ENCODE results near the gene NDUFC1. TPM values are rescaled to one million over a fixed set of nuclear protein-coding genes. Genes with fewer than 3 reads are reported as not detected.
"Not testable (repeated sequence)": the region's sequence is repeated elsewhere in the genome, so short reads cannot be mapped to it uniquely, and the experiment has no call there.

NDUFC1 gene
- total RNA-seq, 2 experiments from 2014 or later, result 56.2 to 60.6 TPM

DNA sequence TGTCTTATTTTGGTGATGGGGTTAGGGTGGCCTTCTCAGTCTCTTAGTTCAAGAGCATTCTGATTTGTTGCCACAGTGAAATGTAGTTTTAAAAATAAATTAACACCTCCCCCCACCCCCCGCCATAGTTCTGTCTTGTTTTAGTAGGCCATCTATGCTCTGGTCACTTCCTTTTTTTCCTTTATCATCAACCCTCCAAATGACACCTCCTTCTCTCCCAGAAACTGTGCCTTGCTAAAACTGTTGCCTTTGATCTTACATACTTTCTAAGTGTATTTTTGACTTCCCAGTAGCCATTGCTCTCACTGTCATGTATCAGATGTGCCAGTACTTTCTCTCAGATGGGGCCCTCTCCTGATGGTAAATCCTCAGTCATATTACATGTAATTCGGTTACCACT is 14.5 kb upstream of the NDUFC1 start:
- H3K9me3 Mint-ChIP-seq, result peaks cover 2% of the 10 kb centered on the region
- ChIA-PET POLR2A (interaction anchor here (0.5 kb wide), 1 partner anchor 238 kb away, joined by 3 read pairs; no protein-coding TSS in a partner anchor), CTCF (no interaction called here)
- H3K27ac Mint-ChIP-seq, result no peak overlapping the region
- peaks cover 56% of the 10 kb centered on the region for H3K36me3 Mint-ChIP-seq (ENCODE audit: low read depth)
- DNase-seq, result no peak
- intact Hi-C loops (cut with micrococcal nuclease), result no loop called here
- TF ChIP-seq, protein P1, sequence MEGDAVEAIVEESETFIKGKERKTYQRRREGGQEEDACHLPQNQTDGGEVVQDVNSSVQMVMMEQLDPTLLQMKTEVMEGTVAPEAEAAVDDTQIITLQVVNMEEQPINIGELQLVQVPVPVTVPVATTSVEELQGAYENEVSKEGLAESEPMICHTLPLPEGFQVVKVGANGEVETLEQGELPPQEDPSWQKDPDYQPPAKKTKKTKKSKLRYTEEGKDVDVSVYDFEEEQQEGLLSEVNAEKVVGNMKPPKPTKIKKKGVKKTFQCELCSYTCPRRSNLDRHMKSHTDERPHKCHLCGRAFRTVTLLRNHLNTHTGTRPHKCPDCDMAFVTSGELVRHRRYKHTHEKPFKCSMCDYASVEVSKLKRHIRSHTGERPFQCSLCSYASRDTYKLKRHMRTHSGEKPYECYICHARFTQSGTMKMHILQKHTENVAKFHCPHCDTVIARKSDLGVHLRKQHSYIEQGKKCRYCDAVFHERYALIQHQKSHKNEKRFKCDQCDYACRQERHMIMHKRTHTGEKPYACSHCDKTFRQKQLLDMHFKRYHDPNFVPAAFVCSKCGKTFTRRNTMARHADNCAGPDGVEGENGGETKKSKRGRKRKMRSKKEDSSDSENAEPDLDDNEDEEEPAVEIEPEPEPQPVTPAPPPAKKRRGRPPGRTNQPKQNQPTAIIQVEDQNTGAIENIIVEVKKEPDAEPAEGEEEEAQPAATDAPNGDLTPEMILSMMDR (IDR thresholded peaks at IDR 0.05), result no peak
- peaks cover 75% of the 10 kb centered on the region for H3K4me1 Mint-ChIP-seq (ENCODE audit: low read depth)
- no peak overlapping the region for H3K4me3 Mint-ChIP-seq
- ATAC-seq, result no peak
- no peaks in the 10 kb centered on the region for H3K27me3 Mint-ChIP-seq

DNA sequence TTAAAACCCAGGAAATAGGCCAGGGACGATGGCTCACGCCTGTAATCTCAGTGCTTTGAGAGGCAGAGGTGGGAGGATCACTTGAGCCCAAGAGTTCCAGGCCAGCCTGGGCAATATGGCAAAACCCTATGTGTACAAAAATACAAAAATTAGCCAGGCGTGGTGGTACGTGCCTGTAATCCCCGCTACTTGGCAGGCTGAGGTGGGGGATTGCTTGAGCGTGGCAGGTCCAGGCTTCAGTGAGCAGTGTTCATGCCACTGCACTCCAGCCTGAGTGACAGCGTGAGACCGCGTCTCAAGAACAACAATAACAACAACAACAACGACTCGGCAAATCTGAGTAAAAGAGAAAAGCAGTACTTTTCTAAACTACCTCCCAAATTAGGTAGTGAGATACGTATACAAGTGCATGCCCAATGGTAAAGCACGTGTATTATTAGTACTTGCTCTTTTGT is 13.0 kb upstream of the NDUFC1 start:
- Mint-ChIP-seq H3K4me3 (no peak overlapping the region), H3K36me3 (ENCODE audit: low read depth) (peaks cover 50% of the 10 kb centered on the region), H3K4me1 (ENCODE audit: low read depth) (peaks cover 75% of the 10 kb centered on the region), H3K27ac (peak overlapping the region; percentile 61), H3K9me3 (no peaks in the 10 kb centered on the region), H3K27me3 (no peaks in the 10 kb centered on the region)
- DNase-seq, result no peak
- intact Hi-C loops (cut with micrococcal nuclease), result no loop called here
- no peak for ATAC-seq
- POLR2A ChIA-PET, result interaction anchor here (1.7 kb wide), 1 partner anchor 14 kb away, joined by 6 read pairs; the partner anchor contains the start of gene NAA15
- CTCF ChIA-PET, result interaction anchor here (0.9 kb wide), 1 partner anchor 20 kb away, joined by 3 read pairs; no protein-coding TSS in a partner anchor
- TF ChIP-seq, protein P1 (IDR thresholded peaks at IDR 0.05), result no peak

DNA sequence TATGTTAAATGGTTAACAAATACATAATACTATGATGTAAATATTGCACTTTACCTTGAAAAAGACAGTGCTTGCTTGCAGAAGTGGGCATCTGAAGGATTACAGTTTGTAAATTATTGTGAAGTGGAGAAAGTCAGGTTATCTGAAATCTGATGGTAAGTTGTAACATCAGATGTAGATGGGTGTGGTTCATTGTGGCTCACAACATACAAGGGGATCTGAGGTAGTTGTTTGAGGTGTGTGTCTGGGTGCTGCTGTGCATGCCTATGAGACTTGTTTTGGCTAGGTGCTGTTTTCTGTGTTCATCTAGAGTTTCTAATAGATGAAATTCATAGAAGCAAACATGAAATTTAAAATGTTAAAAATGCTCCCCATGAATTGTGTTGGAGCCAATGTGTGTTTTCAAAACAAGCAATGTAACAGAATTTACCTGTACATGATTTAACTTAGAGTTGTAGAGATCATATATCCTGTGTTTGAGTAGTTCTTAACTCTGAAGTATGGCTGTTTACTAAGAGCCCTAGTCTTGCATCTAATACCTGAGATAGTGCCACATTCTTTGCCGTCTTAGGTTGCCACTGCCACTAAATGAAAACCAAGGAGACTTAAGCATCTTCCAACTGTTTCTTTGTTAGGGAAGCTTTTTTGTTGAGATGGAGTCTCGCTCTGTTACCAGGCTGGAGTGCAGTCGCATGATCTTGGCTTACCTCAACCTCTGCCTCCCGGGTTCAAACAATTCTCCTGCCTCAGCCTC is 11.9 kb upstream of the NDUFC1 start:
- DNase-seq (no peak), ATAC-seq (no peak)
- Mint-ChIP-seq H3K4me1 (ENCODE audit: low read depth) (peaks cover 72% of the 10 kb centered on the region), H3K4me3 (no peak overlapping the region), H3K36me3 (ENCODE audit: low read depth) (peaks cover 43% of the 10 kb centered on the region), H3K9me3 (no peaks in the 10 kb centered on the region), H3K27me3 (no peaks in the 10 kb centered on the region), H3K27ac (peak overlapping the region; percentile 46)
- TF ChIP-seq, protein P1 (IDR thresholded peaks at IDR 0.05), result no peak
- ChIA-PET POLR2A (interaction anchor here (1.7 kb wide), 1 partner anchor 13 kb away, joined by 6 read pairs; the partner anchor contains the start of gene NAA15), CTCF (interaction anchor here (0.8 kb wide), 1 partner anchor 9 kb away, joined by 3 read pairs; no protein-coding TSS in a partner anchor)
- intact Hi-C loops (cut with micrococcal nuclease), result no loop called here

DNA sequence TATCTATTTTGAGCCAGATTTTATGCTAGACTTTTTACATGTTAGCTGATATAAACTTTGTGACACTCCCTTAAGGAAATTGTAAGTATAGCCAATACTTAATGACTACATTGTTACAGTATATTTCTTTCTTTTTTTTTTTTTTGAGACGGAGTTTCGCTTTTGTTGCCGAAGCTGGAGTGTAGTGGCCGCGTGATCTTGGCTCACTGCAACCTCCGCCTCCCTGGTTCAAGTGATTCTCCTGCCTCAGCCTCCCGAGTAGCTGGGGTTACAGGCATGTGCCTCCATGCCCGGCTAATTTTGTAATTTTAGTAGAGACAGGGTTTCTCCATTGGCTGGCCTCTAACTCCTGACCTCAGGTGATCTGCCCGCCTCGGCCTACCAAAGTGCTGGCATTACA is 11.1 kb upstream of the NDUFC1 start:
- DNase-seq; POLR2A ChIA-PET; H3K9me3 Mint-ChIP-seq; ATAC-seq; H3K27me3 Mint-ChIP-seq; intact Hi-C loops (cut with micrococcal nuclease); H3K4me3 Mint-ChIP-seq; CTCF ChIA-PET: not testable (repeated sequence)
- peak overlapping the region; percentile 30 for H3K27ac Mint-ChIP-seq
- peaks cover 43% of the 10 kb centered on the region for H3K36me3 Mint-ChIP-seq (ENCODE audit: low read depth)
- H3K4me1 Mint-ChIP-seq (ENCODE audit: low read depth), result peaks cover 72% of the 10 kb centered on the region

DNA sequence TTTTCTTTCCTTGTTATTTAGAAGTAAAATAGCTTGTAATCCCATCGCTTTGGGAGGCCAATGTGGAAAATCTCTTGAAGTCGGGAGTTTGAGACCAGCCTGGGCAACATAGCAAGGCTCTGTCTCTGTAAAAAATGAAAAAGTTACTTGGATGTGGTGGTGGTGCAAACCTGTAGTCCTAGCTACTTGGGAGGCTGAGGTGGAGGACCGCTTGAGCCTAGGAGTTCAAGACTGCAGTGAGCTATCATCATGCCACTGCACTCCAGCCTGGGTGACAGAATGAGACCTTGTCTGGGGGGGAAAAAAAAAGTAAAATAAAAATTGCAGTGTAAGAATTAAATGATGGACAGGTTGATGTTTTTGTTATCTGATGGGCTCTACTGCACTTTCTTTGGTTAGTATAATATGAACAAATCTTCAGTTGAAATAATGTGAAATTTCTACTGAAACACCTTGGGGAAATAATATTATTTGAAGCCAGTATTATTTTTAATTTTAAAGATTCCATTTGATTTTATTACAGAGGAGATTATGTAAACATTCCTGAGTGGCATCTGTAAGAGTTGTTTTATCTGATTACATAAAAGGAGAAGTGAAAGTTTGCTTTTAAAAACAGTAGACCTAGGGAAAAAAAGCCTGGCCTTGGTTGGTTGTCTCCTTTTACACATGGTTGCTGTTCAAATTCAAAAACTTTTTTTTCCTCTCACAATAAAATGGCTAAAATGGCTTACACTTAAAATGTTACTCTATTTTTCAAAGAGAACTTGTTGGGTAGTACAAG is 10.5 kb upstream of the NDUFC1 start:
- Mint-ChIP-seq H3K9me3 (no peaks in the 10 kb centered on the region), H3K36me3 (ENCODE audit: low read depth) (peaks cover 44% of the 10 kb centered on the region), H3K4me1 (ENCODE audit: low read depth) (peaks cover 71% of the 10 kb centered on the region), H3K4me3 (no peak overlapping the region), H3K27me3 (no peaks in the 10 kb centered on the region), H3K27ac (peak overlapping the region; percentile 21)
- no peak for ATAC-seq
- ChIA-PET POLR2A (interaction anchor here (0.6 to 2.0 kb wide), 4 partner anchors 9 to 93 kb away, joined by 3 to 9 read pairs (median 4); partner anchors contain the start of genes NAA15 and NDUFC1), CTCF (interaction anchor here (0.8 to 1.6 kb wide), 3 partner anchors 11 to 86 kb away, joined by 3 to 6 read pairs (median 3); partner anchors contain the start of genes NAA15 and NDUFC1)
- intact Hi-C loops (cut with micrococcal nuclease), result no loop called here
- DNase-seq, result no peak
- TF ChIP-seq, protein P1 (IDR thresholded peaks at IDR 0.05), result no peak

Measured in activated CD8-positive, alpha-beta T cell treated with anti-CD3 and anti-CD28 coated beads for 36 hours (primary cell).